UCSD-AML1 (cell line): ENCODE measurements around the gene GALNT6.
"Not testable (repeated sequence)": the region's sequence is repeated elsewhere in the genome, so short reads cannot be mapped to it uniquely, and the experiment has no call there.

Experiments used
- DNase-seq: peaks from one replicate; lab custom pipeline; 2025; ENCODE audit not compliant: unreplicated experiment; lab: John Stamatoyannopoulos, UW

The GALNT6 gene

DNA sequence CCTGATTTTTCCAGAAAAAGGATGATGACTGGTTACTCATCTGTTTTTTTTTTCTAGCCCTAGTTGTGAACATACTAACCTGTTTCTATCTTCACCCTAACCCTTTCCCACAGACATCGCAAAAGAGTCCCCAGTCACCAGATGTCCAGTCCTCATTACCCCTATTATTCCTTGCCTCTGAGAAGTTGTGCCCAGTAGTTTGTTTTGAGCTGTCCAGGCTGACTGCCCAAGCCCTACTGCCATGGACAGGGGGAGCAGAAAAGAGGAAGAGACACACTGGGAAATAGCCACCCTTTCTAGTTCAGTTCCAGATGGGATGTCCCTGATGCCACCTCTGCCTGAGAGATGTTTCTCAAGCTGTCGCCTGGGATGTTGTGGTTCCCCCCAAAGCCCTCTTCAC lies 30.9 kb downstream of the GALNT6 start:
- DNase-seq, result no peak

DNA sequence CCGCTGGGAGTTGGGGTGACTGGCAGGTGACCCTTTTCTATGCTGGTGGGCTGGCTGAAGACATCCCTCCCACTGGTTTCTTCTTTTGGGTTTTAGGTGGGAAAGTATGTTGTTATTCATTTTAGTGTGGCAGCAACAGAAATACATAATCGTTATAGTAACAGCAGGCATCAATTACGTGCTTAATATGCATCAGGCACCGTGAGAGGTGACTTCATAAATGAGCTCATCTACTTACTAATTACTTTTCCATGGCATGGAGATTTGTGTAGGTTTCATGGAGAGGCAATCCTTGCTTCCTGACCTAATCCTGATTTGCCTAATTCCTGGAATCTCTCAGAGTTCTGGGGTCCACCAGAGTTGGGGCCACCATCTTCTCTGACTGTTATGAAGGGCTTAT lies 31.4 kb downstream of the GALNT6 start:
- DNase-seq, result no peak

DNA sequence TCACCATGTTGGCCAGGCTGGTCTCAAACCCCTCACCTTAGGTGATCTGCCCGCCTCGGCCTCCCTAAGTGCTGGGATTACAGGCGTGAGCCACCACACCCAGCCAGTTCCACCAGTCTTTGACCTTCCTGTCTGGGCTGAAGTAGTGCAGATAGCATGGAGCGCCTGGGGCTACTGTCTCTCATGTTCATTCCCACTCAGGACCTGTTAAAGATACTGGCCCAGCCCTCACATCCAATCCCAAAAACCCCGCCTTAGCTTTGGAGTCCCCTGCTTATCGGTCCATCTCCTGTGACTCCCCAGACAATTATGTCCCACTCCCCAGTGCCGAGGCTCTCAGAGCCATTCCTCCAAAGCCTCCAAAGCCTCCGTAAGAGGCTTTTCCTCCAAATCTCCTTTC lies 32.7 kb downstream of the GALNT6 start:
- DNase-seq, result no peak

DNA sequence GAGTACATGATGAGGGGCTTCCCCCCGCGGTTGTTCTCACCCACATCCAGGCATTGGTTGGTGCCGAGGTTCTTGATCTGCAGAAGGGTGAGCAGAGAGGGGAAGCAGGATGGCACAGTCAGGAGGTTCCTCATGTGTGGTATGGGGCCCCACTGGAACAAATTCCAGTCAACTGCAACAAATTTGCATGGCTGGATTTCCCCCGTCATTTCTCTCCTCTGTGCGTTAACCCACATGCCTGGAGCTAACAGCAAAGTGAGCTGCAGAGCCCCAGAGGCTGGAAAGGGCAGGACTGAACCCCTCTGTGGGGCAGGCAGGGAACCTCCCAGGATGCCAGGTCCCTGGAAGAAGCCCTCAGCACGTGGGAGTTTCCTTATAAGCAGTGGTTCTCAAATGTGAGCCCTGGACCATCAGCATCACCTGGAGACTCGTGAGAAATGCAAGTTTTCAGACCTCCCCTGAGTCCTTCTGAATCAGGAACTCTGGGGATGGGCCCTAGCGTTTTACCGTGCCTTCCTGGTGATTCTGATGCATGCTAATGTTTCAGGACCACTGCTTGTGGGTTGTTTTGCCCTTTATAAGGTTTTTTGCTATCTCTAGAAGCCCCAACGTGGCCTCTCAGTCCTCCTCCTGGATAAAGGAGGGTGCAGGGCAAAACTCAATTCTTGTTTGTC lies 33.7 kb downstream of the GALNT6 start:
- no peak for DNase-seq

DNA sequence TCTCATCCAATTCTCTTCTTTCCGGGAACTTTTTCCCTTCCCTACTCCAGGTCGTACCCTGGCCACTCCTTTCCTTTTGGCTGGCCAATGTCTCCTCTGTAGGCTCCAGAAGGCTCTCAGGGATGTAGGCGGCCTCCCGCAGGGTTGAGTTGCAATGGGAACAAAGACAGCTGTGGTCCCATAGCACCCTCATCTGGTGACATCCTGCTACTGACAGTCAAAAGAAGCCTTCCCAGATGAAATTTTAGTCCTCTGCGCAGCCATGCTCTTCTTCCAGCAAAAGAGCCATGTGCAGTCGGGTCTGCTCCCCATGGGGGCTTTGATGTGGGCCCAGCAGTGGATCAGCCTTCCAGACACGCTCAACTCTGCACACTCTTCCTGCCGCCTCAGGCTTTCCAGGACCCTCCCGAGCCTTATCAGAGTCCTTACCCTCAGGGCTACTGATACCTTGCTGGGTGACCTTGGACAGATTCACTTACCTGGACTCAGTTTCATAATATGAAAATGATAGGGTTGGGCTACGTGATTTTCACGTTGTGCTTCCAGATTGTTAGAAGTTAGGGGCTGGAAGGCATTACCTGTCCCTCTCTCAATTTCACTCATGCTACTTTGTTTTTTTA lies 39.2 kb downstream of the GALNT6 start:
- peak; percentile 51 for DNase-seq

DNA sequence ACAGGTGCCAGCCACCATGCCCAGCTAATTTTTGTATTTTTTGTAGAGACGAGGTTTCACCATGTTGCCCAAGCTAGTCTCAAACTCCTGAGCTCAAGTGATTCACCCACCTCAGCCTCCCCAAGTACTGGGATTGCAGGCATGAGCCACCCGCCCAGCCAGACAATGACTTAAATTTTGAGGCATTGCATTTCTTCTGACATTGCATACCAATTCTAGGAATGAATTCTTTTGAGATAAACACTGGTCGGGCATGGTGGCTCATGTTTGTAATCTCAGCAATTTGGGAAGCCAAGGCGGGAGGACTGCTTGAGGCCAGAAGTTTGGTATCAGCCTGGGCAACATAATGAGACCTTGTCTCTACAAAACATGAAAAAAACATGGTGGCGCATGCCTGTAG lies 42.2 kb downstream of the GALNT6 start:
- DNase-seq, result no peak

DNA sequence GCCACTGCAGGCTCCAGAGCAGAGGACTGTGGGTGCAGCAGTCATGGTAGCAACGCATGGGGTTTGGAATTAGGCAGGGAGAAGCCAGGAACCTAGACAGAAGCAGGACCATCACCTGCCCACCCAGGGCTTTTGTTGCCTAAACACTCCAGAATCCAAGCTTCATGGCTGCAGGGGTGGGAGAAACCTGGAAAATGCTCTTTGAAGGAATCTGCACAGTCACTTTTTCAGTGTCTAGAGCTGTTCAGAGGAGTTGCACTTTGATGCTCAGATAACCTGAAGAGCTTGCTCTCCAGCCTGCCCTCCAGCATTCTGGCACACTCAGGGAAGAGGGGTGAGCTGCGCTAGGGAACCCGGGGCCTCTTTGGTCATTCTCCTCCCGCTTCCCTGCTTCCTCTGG lies 43.1 kb downstream of the GALNT6 start:
- DNase-seq, result no peak

DNA sequence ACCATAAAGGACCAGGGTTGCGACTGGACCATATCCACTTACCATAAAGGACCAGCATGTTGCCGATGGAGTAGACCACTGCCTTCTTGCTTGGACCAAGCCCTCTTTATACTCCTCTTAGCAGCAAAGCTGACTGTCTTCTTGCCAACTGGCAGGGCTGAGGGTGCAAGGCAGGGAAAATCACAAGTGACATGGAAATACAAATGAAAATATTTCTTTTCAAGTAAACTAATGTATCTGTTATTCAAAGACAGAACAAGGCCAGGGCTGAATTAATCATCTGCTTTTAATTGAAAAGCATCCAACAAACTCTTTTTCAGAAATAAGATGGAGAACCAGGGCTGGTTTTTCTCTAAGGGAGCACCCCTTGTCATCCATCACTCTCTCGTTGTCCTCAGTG lies 44.6 kb downstream of the GALNT6 start, which contains the start of gene CELA1:
Gene CELA1 (minus strand): TSS at position 99 of the 400 bp plus-strand sequence. CDS start 41 bp downstream, at position 58.
- no peak for DNase-seq

DNA sequence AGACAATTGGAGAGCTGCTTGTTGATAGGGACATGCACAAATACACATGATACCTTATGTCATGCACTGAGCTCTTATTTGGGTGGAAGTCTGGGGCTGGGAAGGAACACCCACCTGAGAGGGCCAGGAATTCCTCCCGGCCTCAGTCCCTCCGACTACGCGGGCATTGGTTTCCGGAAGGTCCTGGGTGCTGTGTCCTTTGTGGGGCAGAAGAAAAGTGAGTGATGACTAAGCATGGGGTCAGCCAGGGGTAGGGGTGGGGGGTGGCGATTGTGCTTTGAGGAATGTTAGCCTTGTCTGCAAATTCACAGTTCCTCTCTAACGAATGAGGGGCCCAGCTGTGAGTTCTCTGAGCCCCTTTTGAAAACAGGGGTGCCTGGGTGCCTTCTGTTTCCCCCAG lies 45.5 kb downstream of the GALNT6 start:
- DNase-seq, result no peak

DNA sequence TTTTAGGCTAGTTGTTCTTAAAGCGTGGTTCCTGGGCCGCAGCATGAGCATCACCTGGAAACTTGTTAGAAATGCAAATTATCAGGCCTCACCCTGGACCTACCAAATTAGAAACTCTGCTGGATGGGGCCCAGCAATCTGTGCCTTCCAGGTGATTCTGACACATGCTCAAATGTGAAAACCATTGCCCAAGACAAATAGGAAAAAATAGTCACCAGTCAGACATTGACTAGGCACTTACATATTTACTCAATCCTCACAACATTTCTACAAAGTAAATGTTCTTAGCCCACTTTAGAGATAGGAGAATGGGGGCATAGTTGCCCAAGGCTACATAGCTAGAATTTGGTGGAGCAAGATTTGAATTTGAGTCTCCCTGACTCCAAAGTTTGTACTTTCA lies 48.0 kb downstream of the GALNT6 start:
- no peak for DNase-seq

DNA sequence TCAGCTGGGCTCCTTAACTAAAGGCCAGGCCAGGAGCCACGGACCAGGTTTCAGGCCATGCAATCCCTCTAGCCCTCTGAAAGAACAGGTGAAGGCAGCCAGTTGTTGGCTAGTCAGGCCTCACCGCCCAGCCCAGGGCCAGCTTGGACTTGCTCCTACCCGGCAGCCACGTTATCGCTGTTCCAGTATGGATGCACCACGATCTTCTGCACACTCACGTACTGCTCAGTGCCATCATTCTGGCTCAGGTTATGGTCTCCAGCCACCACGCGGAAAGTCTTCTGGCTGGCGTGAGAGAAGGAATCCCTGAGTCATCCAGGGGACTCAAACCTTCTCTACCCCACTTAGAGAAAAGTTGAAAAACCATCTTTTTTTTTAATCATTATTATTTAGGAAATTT lies 48.8 kb downstream of the GALNT6 start:
- DNase-seq, result no peak

DNA sequence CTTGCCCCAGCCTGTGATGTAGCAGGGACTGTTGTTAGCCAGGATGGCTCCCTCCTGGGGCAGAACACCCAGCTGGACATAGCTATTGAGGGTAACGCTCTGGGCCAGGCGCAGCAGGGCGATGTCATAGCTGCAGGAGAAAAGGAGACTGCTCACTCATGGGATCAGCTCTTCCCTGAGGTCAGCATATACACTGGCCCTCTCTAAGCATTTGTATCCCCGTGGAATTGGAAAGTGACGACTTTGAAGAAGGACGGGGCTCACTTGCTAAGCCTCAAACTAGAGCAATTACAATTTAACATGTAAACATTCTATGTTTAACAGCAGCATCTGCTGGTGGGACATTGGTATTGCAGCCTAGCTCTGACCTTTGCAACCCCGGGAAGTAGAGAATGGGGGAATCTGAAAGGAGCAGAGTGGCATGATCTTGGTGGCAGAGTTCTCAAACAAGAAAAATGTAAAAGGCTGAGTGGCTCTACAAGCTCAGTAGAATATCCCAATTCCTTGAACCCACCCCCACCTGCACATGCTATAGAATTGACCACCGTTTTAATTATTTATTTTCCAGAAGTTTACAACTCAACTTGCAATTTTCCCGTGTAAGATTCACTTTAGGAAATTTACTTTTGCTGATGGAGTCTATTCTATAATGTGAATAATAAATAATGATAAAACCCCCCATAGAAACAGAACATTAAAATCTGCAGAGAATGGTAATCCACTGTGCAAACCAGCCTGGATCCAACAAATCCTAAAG lies 49.8 kb downstream of the GALNT6 start:
- DNase-seq, result peak; percentile 64

DNA sequence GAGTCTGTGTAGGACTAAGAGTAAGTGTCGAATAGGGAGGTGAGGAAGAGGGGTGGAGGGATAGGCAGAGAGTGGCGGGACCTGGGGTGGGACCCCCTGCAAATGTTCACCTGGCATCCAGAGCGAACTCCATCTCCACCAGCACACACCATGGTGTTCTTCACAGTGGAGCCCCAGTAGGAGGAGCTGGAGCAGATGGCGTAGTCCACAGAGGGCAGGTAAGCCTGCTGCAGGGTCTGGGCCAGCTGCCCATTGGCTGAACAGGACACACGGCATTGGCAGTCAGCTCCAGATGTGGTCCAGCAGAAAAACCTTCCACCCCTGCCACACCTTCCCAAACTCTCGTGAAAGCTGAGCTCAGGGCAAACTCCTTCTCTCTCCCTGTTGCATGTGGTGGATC lies 51.5 kb downstream of the GALNT6 start:
- no peak for DNase-seq

DNA sequence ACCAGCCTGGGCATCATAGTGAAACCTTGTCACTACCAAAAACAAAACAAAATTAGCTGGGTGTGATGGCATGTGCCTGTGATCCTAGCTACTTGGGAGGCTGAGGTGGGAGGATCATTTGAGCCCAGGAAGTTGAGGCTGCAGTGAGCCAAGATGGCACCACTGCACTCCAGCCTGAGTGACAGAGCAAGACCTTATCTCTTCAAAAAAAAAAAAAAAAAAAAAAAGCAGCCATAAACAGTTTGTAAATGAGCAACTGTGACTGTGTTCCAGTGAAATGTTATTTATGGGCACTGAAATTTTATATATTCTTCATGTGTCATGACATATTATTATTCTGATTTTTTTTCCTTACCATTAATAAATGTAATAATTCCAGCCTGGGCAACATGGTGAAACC lies 53.9 kb downstream of the GALNT6 start:
- DNase-seq, result not testable (repeated sequence)

DNA sequence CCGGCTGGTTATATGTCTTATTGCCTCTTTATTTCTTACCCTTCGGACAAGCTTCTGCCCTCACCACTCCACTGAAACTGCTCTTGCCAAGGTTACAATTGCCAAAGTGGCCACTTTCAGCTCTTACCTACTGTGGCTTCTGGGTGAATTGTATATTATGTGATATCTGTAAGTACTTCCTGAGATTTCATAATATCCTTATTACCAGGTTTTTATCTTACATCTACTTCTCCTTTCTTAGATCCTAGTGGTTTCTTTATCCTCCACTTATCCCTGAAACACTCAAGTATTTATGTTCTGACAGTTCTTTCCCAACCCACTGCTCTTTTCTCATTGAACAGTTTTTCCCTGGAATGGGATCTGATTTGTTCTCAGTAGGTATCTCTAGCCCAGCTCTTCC lies 55.3 kb downstream of the GALNT6 start:
- no peak for DNase-seq

DNA sequence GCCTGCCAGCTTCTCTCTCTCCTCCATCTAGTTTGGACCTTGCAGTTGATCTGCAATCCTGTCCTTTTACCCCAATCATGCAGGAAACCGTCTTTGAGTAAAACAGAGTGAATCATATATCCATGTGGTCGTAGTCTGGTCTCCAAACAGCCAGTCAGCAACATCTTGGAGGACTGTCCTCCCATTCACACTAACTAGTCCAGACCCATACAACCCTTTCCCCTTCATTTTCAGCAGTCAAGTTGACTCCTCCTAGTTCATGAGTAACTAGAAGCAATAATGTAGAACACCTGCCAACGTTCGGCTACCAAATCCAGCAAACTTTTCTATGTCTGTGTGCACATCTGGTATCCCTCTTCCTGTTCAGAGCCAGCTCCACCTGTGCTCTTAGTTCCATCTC lies 56.4 kb downstream of the GALNT6 start:
- DNase-seq, result no peak

DNA sequence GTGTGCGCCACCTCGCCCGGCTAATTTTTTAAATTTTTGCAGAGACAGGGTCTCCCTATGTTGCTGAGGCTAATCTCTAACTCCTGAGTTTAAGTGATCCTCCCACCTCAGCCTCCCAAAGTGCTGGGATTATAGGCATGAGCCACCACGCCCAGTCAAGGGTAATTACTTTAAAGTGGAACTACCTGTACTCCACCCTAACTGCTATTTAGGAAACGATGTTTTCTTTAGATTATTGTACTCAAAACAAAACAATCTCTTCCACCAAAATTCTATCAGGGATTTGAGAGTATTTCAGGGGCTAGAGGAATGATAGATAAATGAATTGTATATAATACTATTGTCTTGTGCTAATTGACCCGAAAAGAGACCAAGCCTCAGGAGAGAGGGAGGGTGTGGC lies 57.7 kb downstream of the GALNT6 start:
- no peak for DNase-seq

DNA sequence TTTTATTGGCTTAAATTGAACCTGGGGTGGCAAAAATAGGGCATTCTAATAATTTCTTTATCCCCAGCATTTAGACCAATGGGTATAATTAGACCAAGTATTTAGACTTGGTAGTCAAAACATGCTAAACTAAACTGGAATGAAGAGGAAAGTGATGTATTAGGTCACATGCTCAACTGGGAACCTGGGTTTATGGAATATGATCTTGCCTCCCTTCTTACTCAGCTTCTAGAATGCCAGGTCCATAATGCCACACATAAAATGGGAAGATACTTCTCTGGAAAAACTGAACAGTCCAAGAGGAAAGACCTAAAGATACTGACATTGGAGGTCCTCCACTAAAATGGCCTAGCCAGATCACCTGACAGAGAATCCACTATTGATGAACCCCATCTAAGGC lies 61.0 kb downstream of the GALNT6 start:
- no peak for DNase-seq

DNA sequence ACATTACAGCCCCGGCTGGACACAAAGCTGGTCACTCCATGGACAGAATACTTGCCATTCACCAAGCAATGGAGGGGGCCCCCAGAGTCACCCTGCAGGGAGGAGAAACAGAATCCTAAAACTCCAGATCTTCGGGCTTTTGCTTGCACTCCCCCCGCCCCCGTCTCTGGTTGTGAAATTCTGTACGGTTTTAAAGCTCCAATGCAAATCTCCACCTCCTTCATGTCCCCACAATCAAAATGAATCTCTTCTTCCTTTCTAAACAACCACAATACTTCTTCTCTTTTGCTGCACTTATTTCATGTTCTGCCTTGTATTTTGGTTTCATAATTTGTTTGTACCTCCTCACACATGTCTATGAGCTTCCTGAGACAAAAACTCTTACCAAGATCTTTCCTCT lies 61.5 kb downstream of the GALNT6 start:
- DNase-seq, result no peak

DNA sequence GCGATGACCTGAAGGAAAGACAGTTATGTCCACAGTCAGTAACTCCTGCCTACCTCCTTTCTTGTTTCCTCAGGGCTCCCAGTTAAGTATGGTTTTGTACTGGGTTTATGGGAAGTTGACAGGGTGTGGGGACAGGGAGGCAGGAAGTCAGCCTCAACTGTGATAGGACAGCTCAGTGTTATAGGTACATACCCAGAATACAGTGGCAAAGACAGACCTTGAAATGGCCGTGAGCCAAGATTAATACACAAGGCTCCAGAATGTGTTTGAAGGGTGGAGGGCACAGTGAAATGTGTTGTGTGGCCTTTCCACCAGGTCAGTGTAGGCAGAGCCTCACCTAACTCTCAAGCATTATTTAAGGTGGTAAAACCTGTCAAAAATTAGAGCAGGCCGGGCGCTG lies 62.6 kb downstream of the GALNT6 start:
- DNase-seq, result no peak

DNA sequence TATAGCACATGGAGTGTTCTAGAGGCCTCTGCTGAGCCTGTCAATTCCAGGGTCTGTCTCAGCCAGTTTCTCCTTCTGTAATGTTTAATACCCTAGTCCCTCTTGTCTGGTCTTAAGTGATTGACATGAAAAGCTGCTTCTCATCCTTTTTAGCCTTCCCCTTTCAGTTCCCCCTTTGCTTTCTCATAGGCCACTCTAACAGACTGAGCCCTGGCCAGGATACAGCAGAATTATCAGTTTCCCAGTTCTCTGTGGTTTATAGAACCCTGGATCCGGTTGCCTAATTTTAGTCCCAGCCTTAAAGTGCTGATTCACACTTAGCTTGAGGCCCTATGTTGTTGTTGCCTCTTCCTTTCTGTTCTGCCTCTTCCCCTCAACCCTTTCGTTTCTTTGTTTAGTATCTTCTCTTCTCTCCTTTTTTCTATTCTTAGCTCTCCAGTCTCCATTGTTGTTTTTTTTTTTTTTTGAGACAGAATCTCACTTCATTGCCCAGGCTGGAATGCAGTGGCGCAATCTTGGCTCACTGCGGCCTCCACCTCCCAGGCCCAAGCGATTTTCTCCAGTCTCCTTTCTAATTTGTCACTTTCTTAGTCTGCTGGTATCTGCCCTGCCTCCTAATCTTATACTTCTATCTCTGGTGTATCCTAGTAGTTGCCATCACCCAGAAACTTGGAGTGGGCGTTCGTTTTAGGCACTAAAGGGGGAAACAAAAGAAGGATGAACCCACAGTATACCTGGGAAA lies 64.3 kb downstream of the GALNT6 start:
- DNase-seq, result peak; percentile 55

DNA sequence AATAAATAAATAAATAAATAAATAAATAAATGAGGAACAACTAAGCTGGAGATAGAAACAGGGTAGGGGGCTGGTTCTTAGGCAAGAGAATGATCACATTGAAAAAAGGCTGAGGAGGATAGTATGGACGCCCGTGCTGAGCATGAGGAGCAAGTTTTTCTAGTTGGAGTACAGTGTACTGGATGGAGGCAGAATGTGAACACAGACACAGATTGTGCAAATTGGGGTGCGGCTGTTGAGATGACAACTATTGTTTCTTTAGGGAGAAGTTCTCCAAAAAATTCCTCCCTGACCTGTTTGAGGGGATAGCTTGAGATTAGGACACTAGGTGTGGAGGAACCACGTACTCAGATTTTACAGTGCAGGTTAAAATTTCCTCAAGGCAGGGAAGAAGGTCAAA lies 66.3 kb downstream of the GALNT6 start:
- DNase-seq, result no peak
